ENCODE measurements around the gene HRCT1. TPM values are rescaled to one million over a fixed set of nuclear protein-coding genes. Genes with fewer than 3 reads are reported as not detected.

HRCT1 gene
- total RNA-seq, 4 donors from 2014 or later: 0.59 to 10.1 (median 1.4) TPM; not detected in 1

- no peak for TF ChIP-seq CTCF (IDR thresholded peaks at IDR 0.05)
- no peak for TF ChIP-seq POLR2A (IDR thresholded peaks at IDR 0.05)
- intact Hi-C loops (cut with DNase I; ENCODE audit: low total_unique reads): no loop called here
- no peaks in the 10 kb centered on the region for H3K36me3 ChIP-seq
- H3K4me1 ChIP-seq: peaks cover 0 to 21% of the 10 kb centered on the region in 2 donors
- DNase-seq: no peak
- peak overlapping the region; percentile 77 for H3K27ac ChIP-seq
- no peak overlapping the region for H3K4me3 ChIP-seq
- H3K27me3 ChIP-seq: no peaks in the 10 kb centered on the region
- no peaks in the 10 kb centered on the region for H3K9me3 ChIP-seq
Measured at GRCh38 chr9:35923598-35923926, 17.6 kb downstream of the HRCT1 start.

- Histone ChIP-seq H3K9me3 (no peaks in the 10 kb centered on the region), H3K4me1 (peaks cover 0 to 20% of the 10 kb centered on the region in 2 donors), H3K4me3 (no peak overlapping the region), H3K36me3 (no peaks in the 10 kb centered on the region), H3K27ac (peak overlapping the region; percentile 77), H3K27me3 (no peaks in the 10 kb centered on the region)
- intact Hi-C loops (cut with DNase I; ENCODE audit: low total_unique reads): no loop called here
- peak; percentile 74 to 90 for DNase-seq
- TF ChIP-seq POLR2A (IDR thresholded peaks at IDR 0.05) (no peak), CTCF (IDR thresholded peaks at IDR 0.05) (no peak)
Measured at GRCh38 chr9:35923927-35924763, 18.1 kb downstream of the HRCT1 start.

DNA sequence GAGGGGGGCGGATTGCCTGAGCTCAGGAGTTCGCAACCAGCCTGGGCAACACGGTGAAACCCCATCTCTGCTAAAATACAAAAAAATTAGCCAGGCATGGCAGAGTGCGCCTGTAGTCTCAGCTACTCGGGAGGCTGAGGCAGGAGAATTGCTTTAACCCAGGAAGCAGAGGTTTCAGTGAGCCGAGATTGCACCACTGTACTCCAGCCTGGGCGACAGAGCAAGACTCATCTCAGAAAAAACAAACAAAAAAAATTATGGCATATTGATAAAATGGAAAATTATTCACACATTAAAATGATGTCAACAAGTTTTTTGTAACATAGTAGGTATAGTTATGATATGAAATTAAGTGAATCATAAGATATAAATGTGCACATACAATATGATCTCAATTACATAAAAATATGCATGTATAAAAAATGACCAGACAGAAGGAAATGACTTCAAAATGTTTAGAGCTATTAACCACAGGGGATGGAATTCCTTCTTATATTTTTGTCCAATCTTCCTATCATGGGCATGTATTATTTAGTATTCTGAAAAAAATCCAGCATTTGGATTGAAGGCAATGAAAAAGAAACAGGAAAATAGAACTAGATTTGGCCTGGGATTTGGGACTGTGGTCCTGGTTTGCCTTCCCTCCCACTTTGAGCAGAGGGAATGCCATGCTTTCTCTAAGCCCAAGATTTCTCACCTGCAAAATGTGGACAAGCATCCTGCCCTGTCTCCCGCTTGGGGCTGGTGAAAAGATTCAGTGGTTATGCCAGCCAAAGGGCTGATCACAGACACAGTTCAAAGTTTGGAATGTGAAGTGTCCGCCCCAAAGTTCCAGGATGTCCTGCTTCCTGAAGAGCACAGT, 22.8 kb downstream of the HRCT1 start:
- peak in 1 of 2 donors; percentile 35 for DNase-seq

DNA sequence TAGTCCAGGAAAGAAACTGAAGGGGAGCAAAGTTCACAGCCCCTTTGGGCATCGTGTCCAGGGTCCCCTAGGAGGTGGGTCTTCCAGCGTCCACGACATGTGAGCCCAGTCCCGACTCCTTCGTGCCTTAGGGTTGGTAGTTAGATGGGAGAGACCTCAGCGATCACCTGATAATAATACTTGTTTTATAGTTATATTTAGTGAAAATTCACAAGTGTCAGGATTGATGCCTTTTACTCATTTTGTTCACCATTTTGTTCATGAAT, 23.4 kb downstream of the HRCT1 start:
- Histone ChIP-seq H3K9me3 (no peaks in the 10 kb centered on the region), H3K27me3 (no peaks in the 10 kb centered on the region), H3K4me3 (no peak overlapping the region), H3K27ac (peak overlapping the region in 1 of 2 donors; percentile 14), H3K4me1 (peaks cover 0 to 5% of the 10 kb centered on the region in 2 donors), H3K36me3 (no peaks in the 10 kb centered on the region)
- TF ChIP-seq POLR2A (IDR thresholded peaks at IDR 0.05) (no peak), CTCF (IDR thresholded peaks at IDR 0.05) (no peak)
- intact Hi-C loops (cut with DNase I; ENCODE audit: low total_unique reads): no loop called here
- no peak for DNase-seq

More for the DNA sequence above, 22.8 kb downstream of the HRCT1 start:
- TF ChIP-seq POLR2A (IDR thresholded peaks at IDR 0.05) (no peak), CTCF (IDR thresholded peaks at IDR 0.05) (no peak)
- H3K36me3 ChIP-seq: no peaks in the 10 kb centered on the region
- no peaks in the 10 kb centered on the region for H3K9me3 ChIP-seq
- H3K4me1 ChIP-seq: peaks cover 0 to 5% of the 10 kb centered on the region in 2 donors
- peak overlapping the region in 1 of 2 donors; percentile 14 for H3K27ac ChIP-seq
- no peaks in the 10 kb centered on the region for H3K27me3 ChIP-seq
- H3K4me3 ChIP-seq: no peak overlapping the region
- intact Hi-C loops (cut with DNase I; ENCODE audit: low total_unique reads): no loop called here

DNA sequence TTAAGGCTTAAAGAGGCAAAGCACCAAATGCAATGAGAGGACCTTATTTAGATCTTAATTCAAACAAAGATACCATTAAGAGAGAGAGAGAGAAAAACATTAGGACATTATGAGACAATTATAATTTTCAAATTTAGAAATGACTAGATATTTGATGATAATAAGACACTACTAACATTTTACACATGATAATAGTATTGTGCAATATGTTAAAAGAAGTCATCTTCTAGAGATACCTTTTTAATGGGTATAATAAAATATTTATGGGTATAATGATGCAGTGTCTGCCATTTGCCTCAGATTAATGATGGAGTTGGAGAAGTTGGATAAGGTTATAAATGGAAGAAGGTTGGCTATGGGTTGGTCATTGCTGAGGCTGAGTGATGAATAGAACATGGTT, 24.5 kb downstream of the HRCT1 start:
- no peak for DNase-seq
- intact Hi-C loops (cut with DNase I; ENCODE audit: low total_unique reads): no loop called here

More for the DNA sequence above, 24.5 kb downstream of the HRCT1 start:
- Histone ChIP-seq H3K36me3 (no peaks in the 10 kb centered on the region), H3K27me3 (no peaks in the 10 kb centered on the region), H3K27ac (no peak overlapping the region), H3K9me3 (no peaks in the 10 kb centered on the region), H3K4me3 (no peak overlapping the region), H3K4me1 (no peaks in the 10 kb centered on the region)
- no peak for TF ChIP-seq POLR2A (IDR thresholded peaks at IDR 0.05)
- no peak for TF ChIP-seq CTCF (IDR thresholded peaks at IDR 0.05)

Data from uterus (tissue), 4 donors.